HG02870 (cell line): ENCODE data around the gene CNTN1.
A peak's percentile ranks its signal among the peaks of the same experiment; 100 is the strongest.

Source experiments
- ATAC-seq: cut with Tn5 transposase; IDR thresholded peaks from one replicate; pipeline ENCODE4 v1.9.1; 2021; ENCODE audit warnings: mild to moderate bottlenecking, moderate library complexity; ENCODE audit not compliant: unreplicated experiment

CNTN1 gene

GRCh38 chr12:40957417-40957816 lies 265.2 kb downstream of the CNTN1 start:
- no peak for ATAC-seq

GRCh38 chr12:40959041-40959440 lies 266.8 kb downstream of the CNTN1 start:
- no peak for ATAC-seq

- ATAC-seq = no peak
Measured at GRCh38 chr12:40963751-40964150, 271.5 kb downstream of the CNTN1 start.

- ATAC-seq = no peak
Measured at GRCh38 chr12:40969796-40970195, 277.6 kb downstream of the CNTN1 start.

- ATAC-seq = no peak
Measured at GRCh38 chr12:40970320-40970907, 278.2 kb downstream of the CNTN1 start.

- no peak for ATAC-seq
Measured at GRCh38 chr12:40971911-40972310, 279.7 kb downstream of the CNTN1 start.

GRCh38 chr12:40976546-40976945 lies 284.3 kb downstream of the CNTN1 start:
- no peak for ATAC-seq

GRCh38 chr12:40980427-40980961 lies 288.3 kb downstream of the CNTN1 start:
- ATAC-seq = no peak

GRCh38 chr12:40986001-40986400 lies 293.8 kb downstream of the CNTN1 start:
- ATAC-seq = no peak

GRCh38 chr12:40988355-40988754 lies 296.1 kb downstream of the CNTN1 start:
- no peak for ATAC-seq

- no peak for ATAC-seq
Measured at GRCh38 chr12:40988824-40989223, 296.6 kb downstream of the CNTN1 start.

GRCh38 chr12:40989785-40990184 lies 297.5 kb downstream of the CNTN1 start:
- ATAC-seq = peak; percentile 53

- no peak for ATAC-seq
Measured at GRCh38 chr12:40992158-40992557, 299.9 kb downstream of the CNTN1 start.

GRCh38 chr12:40992674-40993073 lies 300.4 kb downstream of the CNTN1 start:
- no peak for ATAC-seq

GRCh38 chr12:40993158-40993557 lies 300.9 kb downstream of the CNTN1 start:
- no peak for ATAC-seq

- no peak for ATAC-seq
Measured at GRCh38 chr12:40996091-40996490, 303.9 kb downstream of the CNTN1 start.

- no peak for ATAC-seq
Measured at GRCh38 chr12:40999210-40999609, 307.0 kb downstream of the CNTN1 start.

GRCh38 chr12:41008472-41008871 lies 316.2 kb downstream of the CNTN1 start:
- ATAC-seq = no peak

GRCh38 chr12:41011939-41012338 lies 319.7 kb downstream of the CNTN1 start:
- no peak for ATAC-seq

GRCh38 chr12:41013881-41014642 lies 321.8 kb downstream of the CNTN1 start:
- ATAC-seq = no peak

- ATAC-seq = no peak
Measured at GRCh38 chr12:41014643-41015020, 322.4 kb downstream of the CNTN1 start.

- no peak for ATAC-seq
Measured at GRCh38 chr12:41018010-41018409, 325.8 kb downstream of the CNTN1 start.
